ENCODE results near the gene CFAP157.
A peak's percentile ranks its signal among the peaks of the same experiment; 100 is the strongest.

The CFAP157 gene

GRCh38 chr9:127730262-127730661 is 23.5 kb downstream of the CFAP157 start:
- no peaks in the 10 kb centered on the region for H3K27me3 Mint-ChIP-seq
- peaks cover 6 to 11% of the 10 kb centered on the region in 2 donors for H3K36me3 Mint-ChIP-seq
- peaks cover 8 to 11% of the 10 kb centered on the region in 2 donors for H3K4me1 Mint-ChIP-seq
- ATAC-seq (replicated peaks) (no peak), DNase-seq (no peak)
- no peaks in the 10 kb centered on the region for H3K9me3 Mint-ChIP-seq
- H3K4me3 Mint-ChIP-seq, result no peak overlapping the region
- no peak overlapping the region for H3K27ac Mint-ChIP-seq

- Mint-ChIP-seq H3K9me3 (no peaks in the 10 kb centered on the region), H3K4me1 (peaks cover 8 to 11% of the 10 kb centered on the region in 2 donors), H3K4me3 (no peak overlapping the region), H3K27me3 (no peaks in the 10 kb centered on the region), H3K27ac (no peak overlapping the region), H3K36me3 (peaks cover 6 to 11% of the 10 kb centered on the region in 2 donors)
- no peak for DNase-seq
- ATAC-seq (replicated peaks), result no peak
Observed at GRCh38 chr9:127730799-127731410, 24.1 kb downstream of the CFAP157 start.

GRCh38 chr9:127731938-127732337 is 25.1 kb downstream of the CFAP157 start:
- ATAC-seq (replicated peaks), result no peak
- no peak for DNase-seq

GRCh38 chr9:127732444-127732843 is 25.7 kb downstream of the CFAP157 start:
- DNase-seq, result no peak
- no peaks in the 10 kb centered on the region for H3K27me3 Mint-ChIP-seq
- H3K9me3 Mint-ChIP-seq, result no peaks in the 10 kb centered on the region
- no peak overlapping the region for H3K27ac Mint-ChIP-seq
- no peak for ATAC-seq (replicated peaks)
- no peak overlapping the region for H3K4me3 Mint-ChIP-seq
- peaks cover 8 to 11% of the 10 kb centered on the region in 2 donors for H3K4me1 Mint-ChIP-seq
- H3K36me3 Mint-ChIP-seq, result peaks cover 6 to 11% of the 10 kb centered on the region in 2 donors

More at GRCh38 chr9:127731938-127732337, 25.1 kb downstream of the CFAP157 start:
- Mint-ChIP-seq H3K27me3 (no peaks in the 10 kb centered on the region), H3K4me1 (peaks cover 8 to 11% of the 10 kb centered on the region in 2 donors), H3K27ac (no peak overlapping the region), H3K4me3 (no peak overlapping the region), H3K9me3 (no peaks in the 10 kb centered on the region), H3K36me3 (peaks cover 6 to 11% of the 10 kb centered on the region in 2 donors)

GRCh38 chr9:127733614-127734013 is 26.8 kb downstream of the CFAP157 start:
- Mint-ChIP-seq H3K27me3 (no peaks in the 10 kb centered on the region), H3K4me3 (peak overlapping the region in 1 of 2 donors; percentile 39), H3K9me3 (no peaks in the 10 kb centered on the region), H3K4me1 (peaks cover 8 to 11% of the 10 kb centered on the region in 2 donors), H3K27ac (peak overlapping the region; percentile 14), H3K36me3 (peaks cover 9 to 19% of the 10 kb centered on the region in 2 donors)
- DNase-seq (no peak), ATAC-seq (replicated peaks) (no peak)

- H3K4me3 Mint-ChIP-seq, result peak overlapping the region; percentile 82 to 87
- H3K9me3 Mint-ChIP-seq, result no peaks in the 10 kb centered on the region
- peak overlapping the region; percentile 88 for H3K27ac Mint-ChIP-seq
- ATAC-seq (replicated peaks) (no peak), DNase-seq (peak; percentile 11)
- no peaks in the 10 kb centered on the region for H3K27me3 Mint-ChIP-seq
- H3K4me1 Mint-ChIP-seq, result peaks cover 8 to 11% of the 10 kb centered on the region in 2 donors
- H3K36me3 Mint-ChIP-seq, result peaks cover 11 to 21% of the 10 kb centered on the region in 2 donors
Observed at GRCh38 chr9:127734247-127734746, 27.5 kb downstream of the CFAP157 start.

GRCh38 chr9:127734747-127735529 is 28.1 kb downstream of the CFAP157 start, which contains the start of gene TOR2A:
Gene TOR2A (minus strand): TSS chr9:127735294. CDS start chr9:127735270, 24 bp downstream.
- DNase-seq, result peak; percentile 96
- Mint-ChIP-seq H3K36me3 (peaks cover 12 to 24% of the 10 kb centered on the region in 2 donors), H3K4me1 (peaks cover 8 to 11% of the 10 kb centered on the region in 2 donors), H3K4me3 (peak within 1 kb of the TSS; percentile 82 to 87), H3K27ac (peak within 1 kb of the TSS; percentile 88), H3K9me3 (no peaks in the 10 kb centered on the region), H3K27me3 (no peaks in the 10 kb centered on the region)
- ATAC-seq (replicated peaks), result peak; percentile 93 to 96

- Mint-ChIP-seq H3K36me3 (peaks cover 12 to 24% of the 10 kb centered on the region in 2 donors), H3K4me1 (peaks cover 8 to 11% of the 10 kb centered on the region in 2 donors), H3K9me3 (no peaks in the 10 kb centered on the region), H3K27ac (peak overlapping the region; percentile 88), H3K4me3 (peak overlapping the region; percentile 82 to 87), H3K27me3 (no peaks in the 10 kb centered on the region)
- ATAC-seq (replicated peaks) (no peak), DNase-seq (no peak)
Observed at GRCh38 chr9:127735530-127736185, 28.9 kb downstream of the CFAP157 start.

GRCh38 chr9:127738666-127739065 is 31.9 kb downstream of the CFAP157 start:
- no peak overlapping the region for H3K4me3 Mint-ChIP-seq
- no peaks in the 10 kb centered on the region for H3K9me3 Mint-ChIP-seq
- peaks cover 9 to 18% of the 10 kb centered on the region in 2 donors for H3K4me1 Mint-ChIP-seq
- H3K36me3 Mint-ChIP-seq, result peaks cover 25 to 27% of the 10 kb centered on the region in 2 donors
- no peak for ATAC-seq (replicated peaks)
- H3K27ac Mint-ChIP-seq, result no peak overlapping the region
- no peaks in the 10 kb centered on the region for H3K27me3 Mint-ChIP-seq
- DNase-seq, result no peak

- DNase-seq (no peak), ATAC-seq (replicated peaks) (no peak)
- peaks cover 3 to 9% of the 10 kb centered on the region in 2 donors for H3K4me1 Mint-ChIP-seq
- H3K4me3 Mint-ChIP-seq, result no peak overlapping the region
- H3K36me3 Mint-ChIP-seq, result peaks cover 28 to 30% of the 10 kb centered on the region in 2 donors
- no peaks in the 10 kb centered on the region for H3K9me3 Mint-ChIP-seq
- H3K27ac Mint-ChIP-seq, result no peak overlapping the region
- H3K27me3 Mint-ChIP-seq, result no peaks in the 10 kb centered on the region
Observed at GRCh38 chr9:127739614-127740330, 33.0 kb downstream of the CFAP157 start.

GRCh38 chr9:127741831-127742434 is 35.1 kb downstream of the CFAP157 start:
- Mint-ChIP-seq H3K4me3 (peak overlapping the region in 1 of 2 donors; percentile 25), H3K9me3 (no peaks in the 10 kb centered on the region), H3K27me3 (no peaks in the 10 kb centered on the region), H3K36me3 (peaks cover 36% of the 10 kb centered on the region in 2 donors), H3K4me1 (peaks cover 3 to 9% of the 10 kb centered on the region in 2 donors), H3K27ac (peak overlapping the region; percentile 73)
- ATAC-seq (replicated peaks) (peak in 1 of 2 donors; percentile 19), DNase-seq (no peak)

GRCh38 chr9:127742435-127743088 is 35.8 kb downstream of the CFAP157 start:
- Mint-ChIP-seq H3K27ac (peak overlapping the region; percentile 73), H3K27me3 (no peaks in the 10 kb centered on the region), H3K4me1 (peaks cover 3 to 9% of the 10 kb centered on the region in 2 donors), H3K4me3 (no peak overlapping the region), H3K36me3 (peaks cover 41 to 42% of the 10 kb centered on the region in 2 donors), H3K9me3 (no peaks in the 10 kb centered on the region)
- ATAC-seq (replicated peaks) (peak in 1 of 2 donors; percentile 20), DNase-seq (no peak)

All from stimulated activated naive B cell treated with anti-CD40 and anti-IgM and Interleukin-4, amounts not matched to agents 10 μg/mL and 1 μg/mL and 100 μg/mL, for 72 hours (primary cell).